CMK (cell line): ENCODE results near the gene NEURL4.

ENCODE experiments used
- DNase-seq: peaks from one replicate; pipeline ENCODE4 v3.0.0-alpha.2; 2010; ENCODE audit warnings: low read depth

Gene NEURL4

DNA sequence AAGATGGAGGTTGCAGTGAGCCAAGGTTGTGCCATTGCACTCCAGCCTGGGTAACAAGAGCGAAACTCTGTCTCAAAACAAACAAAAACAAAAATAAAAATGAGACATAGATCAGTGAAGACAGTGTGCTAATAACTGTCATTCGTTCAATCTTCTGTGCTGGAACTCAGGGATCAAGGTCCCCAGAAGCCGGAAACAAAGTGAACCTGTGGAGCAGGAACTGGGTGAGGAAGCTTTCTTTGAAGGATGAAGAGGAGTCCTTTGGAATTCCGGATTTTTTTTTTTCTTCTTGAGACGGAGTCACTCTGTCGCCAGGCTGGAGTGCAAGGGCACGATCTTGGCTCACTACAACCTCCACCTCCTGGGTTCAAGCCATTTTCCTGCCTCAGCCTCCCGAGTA is 49.7 kb downstream of the NEURL4 start:
- no peak for DNase-seq

DNA sequence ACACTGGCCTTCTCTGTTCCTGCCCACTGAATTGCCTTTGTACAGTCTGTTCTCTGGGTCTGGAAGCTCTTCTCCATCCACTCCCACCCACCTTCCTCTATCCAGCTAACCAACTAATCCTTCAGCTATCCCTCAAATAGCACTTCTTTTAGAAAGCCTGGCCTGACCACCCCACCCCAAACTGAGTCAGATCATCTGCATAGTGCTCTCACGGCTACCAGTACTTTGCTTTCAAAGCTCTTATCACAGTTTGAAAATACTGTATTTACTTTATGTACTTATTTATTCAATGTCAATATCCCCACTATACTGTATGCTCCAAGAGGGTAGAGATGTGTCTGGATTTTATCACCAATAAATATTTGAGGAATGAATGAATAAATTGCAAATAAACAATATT is 62.4 kb downstream of the NEURL4 start:
- no peak for DNase-seq
